ENCODE results near the gene LPAR2.
A peak's percentile ranks its signal among the peaks of the same experiment; 100 is the strongest.

The LPAR2 gene

GRCh38 chr19:19632661-19633060, 4.6 kb upstream of the LPAR2 start:
- Histone ChIP-seq H3K4me3 (no peak overlapping the region), H3K27ac (no peak overlapping the region), H3K36me3 (peaks cover 6 to 44% (median 30%) of the 10 kb centered on the region in 3 donors), H3K9me3 (no peaks in the 10 kb centered on the region), H3K27me3 (peaks cover 0 to 13% of the 10 kb centered on the region in 2 donors), H3K4me1 (peaks cover 0 to 12% (median 11%) of the 10 kb centered on the region in 4 donors)
- intact Hi-C loops (cut with DNase I; ENCODE audit: low total_unique reads): no loop called here
- DNase-seq: no peak
- TF ChIP-seq CTCF (IDR thresholded peaks at IDR 0.05): no peak

GRCh38 chr19:19631346-19631745, 3.3 kb upstream of the LPAR2 start:
- no peaks in the 10 kb centered on the region for H3K9me3 ChIP-seq
- H3K4me3 ChIP-seq: no peak overlapping the region
- peaks cover 0 to 24% of the 10 kb centered on the region in 2 donors for H3K27me3 ChIP-seq
- peaks cover 0 to 21% (median 12%) of the 10 kb centered on the region in 4 donors for H3K4me1 ChIP-seq
- TF ChIP-seq CTCF (IDR thresholded peaks at IDR 0.05): no peak
- peaks cover 6 to 38% (median 22%) of the 10 kb centered on the region in 3 donors for H3K36me3 ChIP-seq
- intact Hi-C loops (cut with DNase I; ENCODE audit: low total_unique reads): no loop called here
- no peak overlapping the region for H3K27ac ChIP-seq
- DNase-seq: no peak

- TF ChIP-seq CTCF (IDR thresholded peaks at IDR 0.05): no peak
- peaks cover 6 to 32% (median 18%) of the 10 kb centered on the region in 3 donors for H3K36me3 ChIP-seq
Observed at GRCh38 chr19:19630426-19630825, 2.4 kb upstream of the LPAR2 start.

GRCh38 chr19:19630062-19630414, 2.0 kb upstream of the LPAR2 start:
- Histone ChIP-seq H3K36me3 (peaks cover 6 to 28% (median 14%) of the 10 kb centered on the region in 3 donors), H3K27ac (no peak overlapping the region), H3K9me3 (no peaks in the 10 kb centered on the region), H3K27me3 (peaks cover 0 to 26% of the 10 kb centered on the region in 2 donors), H3K4me1 (peaks cover 0 to 21% (median 12%) of the 10 kb centered on the region in 4 donors), H3K4me3 (no peak overlapping the region)
- no peak for DNase-seq
- intact Hi-C loops (cut with DNase I; ENCODE audit: low total_unique reads): no loop called here
- TF ChIP-seq CTCF (IDR thresholded peaks at IDR 0.05): no peak

More at GRCh38 chr19:19630426-19630825, 2.4 kb upstream of the LPAR2 start:
- intact Hi-C loops (cut with DNase I; ENCODE audit: low total_unique reads): no loop called here
- Histone ChIP-seq H3K9me3 (no peaks in the 10 kb centered on the region), H3K27ac (no peak overlapping the region), H3K4me3 (no peak overlapping the region), H3K4me1 (peaks cover 0 to 21% (median 12%) of the 10 kb centered on the region in 4 donors), H3K27me3 (peaks cover 0 to 26% of the 10 kb centered on the region in 2 donors)
- DNase-seq: no peak

GRCh38 chr19:19628501-19629134, 598 bp upstream of the LPAR2 start:
- DNase-seq: no peak
- intact Hi-C loops (cut with DNase I; ENCODE audit: low total_unique reads): no loop called here
- TF ChIP-seq CTCF (IDR thresholded peaks at IDR 0.05): no peak
- peak overlapping the region in 1 of 2 donors; percentile 50 for H3K4me3 ChIP-seq
- no peaks in the 10 kb centered on the region for H3K9me3 ChIP-seq
- H3K27ac ChIP-seq: no peak overlapping the region
- peaks cover 0 to 26% of the 10 kb centered on the region in 2 donors for H3K27me3 ChIP-seq
- peaks cover 0 to 21% (median 12%) of the 10 kb centered on the region in 4 donors for H3K4me1 ChIP-seq
- H3K36me3 ChIP-seq: peaks cover 0 to 24% (median 11%) of the 10 kb centered on the region in 3 donors
